ENCODE measurements around the gene COL11A2. TPM values are rescaled to one million over a fixed set of nuclear protein-coding genes. Genes with fewer than 3 reads are reported as not detected.
"Not testable (repeated sequence)": the region's sequence is repeated elsewhere in the genome, so short reads cannot be mapped to it uniquely, and the experiment has no call there.

COL11A2 gene
- polyA plus RNA-seq (2013), result 0.30 TPM

DNA sequence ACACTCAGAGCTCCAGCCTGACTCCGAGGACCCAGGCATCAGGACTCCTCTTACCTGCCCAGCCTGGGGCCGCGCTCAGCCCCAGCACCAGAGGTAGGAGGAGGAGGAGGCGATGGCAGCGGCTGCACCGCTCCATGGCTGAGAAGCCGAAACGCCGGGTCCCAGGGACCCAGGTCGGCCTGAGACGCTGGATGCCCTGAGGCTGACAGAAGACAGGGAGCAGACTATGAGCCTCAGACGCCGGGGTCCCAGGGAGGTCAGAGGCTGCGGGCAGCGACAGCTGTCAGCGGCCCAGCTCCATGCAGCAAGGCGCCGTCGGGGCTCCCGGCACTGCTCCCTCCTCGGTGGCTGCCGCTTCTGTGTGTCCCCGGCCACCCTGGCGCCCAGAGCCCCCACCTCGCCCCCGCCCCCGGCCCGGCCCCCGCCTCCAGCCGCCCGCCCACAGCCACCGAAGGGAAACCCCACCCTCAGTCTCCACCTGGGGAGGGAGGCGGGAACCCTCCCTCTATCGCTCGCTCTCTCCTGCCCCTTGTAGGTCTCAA, at the start of gene COL11A2:
TSS of gene COL11A2 (minus strand) at position 363 of the 542 bp plus-strand sequence. CDS start at position 136, 227 bp downstream.
- CTCF ChIA-PET, result interaction anchor here (0.8 to 1.7 kb wide), 3 partner anchors 19 to 30 kb away, joined by 3 to 4 read pairs (median 3); no protein-coding TSS in a partner anchor
- DNase-seq, result peak in 1 of 3 donors; percentile 35
- H3K27me3 ChIP-seq (replicated peaks in 2 of 5; ENCODE audit: control insufficient read depth in 4 of 5, insufficient read depth in 5 of 5, low read length in 4 of 5), result peaks cover 5 to 31% (median 13%) of the 10 kb centered on the region in 5 experiments
- WGBS (ENCODE audit: insufficient coverage), result 10% methylated on average over 18 of the region's 35 CpGs
- peaks cover 0 to 20% (median 13%) of the 10 kb centered on the region in 4 experiments for H3K4me1 ChIP-seq (ENCODE audit: control extremely low read depth in 1 of 4, control insufficient read depth in 4 of 4, insufficient read depth in 4 of 4, low read length in 3 of 4)
- no peak within 1 kb of the TSS for H3K27ac ChIP-seq (ENCODE audit: insufficient read depth in 1 of 2, low read depth in 1 of 2, low read length in 2 of 2, poor library complexity in 1 of 2, severe bottlenecking in 2 of 2)
- H3K4me3 ChIP-seq (ENCODE audit: control insufficient read depth in 1 of 7, extremely low read depth in 1 of 7, insufficient read depth in 4 of 7, low read depth in 2 of 7, low read length in 6 of 7), result peak within 1 kb of the TSS in 6 of 7 experiments; percentile 4 to 68 (median 52)
- POLR2A ChIA-PET, result no interaction called here
- peaks cover 9 to 34% (median 26%) of the 10 kb centered on the region in 4 experiments for H3K36me3 ChIP-seq (ENCODE audit: control insufficient read depth in 4 of 4, insufficient read depth in 4 of 4, low read length in 3 of 4)
- no peaks in the 10 kb centered on the region for H3K9me3 ChIP-seq (ENCODE audit: control extremely low read depth in 1 of 5, control insufficient read depth in 4 of 5, insufficient read depth in 2 of 5, low read depth in 1 of 5, low read length in 4 of 5)

DNA sequence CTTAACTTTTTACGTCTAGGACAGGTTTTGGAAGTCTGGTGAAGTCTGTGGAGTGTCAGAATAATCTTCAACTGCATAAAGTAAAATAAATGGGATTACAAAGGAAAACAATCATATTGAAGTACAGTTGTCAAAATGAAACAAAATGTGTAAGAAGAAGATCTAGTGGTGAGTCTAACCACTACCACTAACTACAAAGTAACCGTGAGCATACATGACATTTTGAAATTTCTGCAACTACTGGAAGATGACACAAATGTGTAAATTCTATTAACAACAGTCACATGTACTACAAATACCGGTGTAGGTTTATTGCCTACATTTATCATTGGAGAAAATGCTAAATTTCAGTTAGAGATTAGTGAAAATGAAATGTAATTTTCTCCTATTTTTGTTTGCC, 49.7 kb upstream of the COL11A2 start:
- peaks cover 0 to 1% (median 0%) of the 10 kb centered on the region in 4 experiments for H3K4me1 ChIP-seq (ENCODE audit: control extremely low read depth in 1 of 4, control insufficient read depth in 4 of 4, insufficient read depth in 4 of 4, low read length in 3 of 4)
- no peaks in the 10 kb centered on the region for H3K9me3 ChIP-seq (ENCODE audit: control extremely low read depth in 1 of 5, control insufficient read depth in 4 of 5, insufficient read depth in 2 of 5, low read depth in 1 of 5, low read length in 4 of 5)
- WGBS (ENCODE audit: insufficient coverage), result no CpG with 5 or more reads among the region's 3 CpGs
- no peak overlapping the region for H3K4me3 ChIP-seq (ENCODE audit: control insufficient read depth in 1 of 7, extremely low read depth in 1 of 7, insufficient read depth in 4 of 7, low read depth in 2 of 7, low read length in 6 of 7)
- H3K36me3 ChIP-seq (ENCODE audit: control insufficient read depth in 4 of 4, insufficient read depth in 4 of 4, low read length in 3 of 4), result no peaks in the 10 kb centered on the region
- DNase-seq, result peak in 1 of 3 donors; percentile 36
- H3K27me3 ChIP-seq (replicated peaks in 2 of 5; ENCODE audit: control insufficient read depth in 4 of 5, insufficient read depth in 5 of 5, low read length in 4 of 5), result peaks cover 0 to 10% (median 0%) of the 10 kb centered on the region in 5 experiments
- ChIA-PET POLR2A (no interaction called here), CTCF (no interaction called here)
- H3K27ac ChIP-seq (ENCODE audit: insufficient read depth in 1 of 2, low read depth in 1 of 2, low read length in 2 of 2, poor library complexity in 1 of 2, severe bottlenecking in 2 of 2), result no peak overlapping the region

DNA sequence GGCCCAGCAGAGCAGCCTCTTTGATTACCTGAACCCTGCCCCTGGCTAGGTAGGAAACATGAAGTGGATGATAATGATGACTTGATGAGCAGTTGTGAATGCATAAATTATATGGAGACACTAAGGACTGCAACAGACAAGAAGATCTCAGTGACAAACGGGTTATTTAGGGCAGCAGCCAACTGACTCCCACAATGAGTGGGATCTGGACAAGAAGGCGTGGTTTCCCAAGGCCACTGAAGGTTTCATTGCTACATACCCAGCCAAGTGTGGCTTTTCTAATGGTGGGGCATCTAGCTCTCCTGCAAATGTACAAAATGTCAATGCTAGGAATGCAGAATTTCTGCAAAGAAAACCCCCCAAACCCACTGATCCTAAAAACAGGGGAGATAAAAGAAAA, 45.5 kb upstream of the COL11A2 start:
- WGBS (ENCODE audit: insufficient coverage), result 88% methylated on average over 1 of the region's 2 CpGs
- ChIA-PET CTCF (interaction anchor here (1.1 to 3.0 kb wide), 5 partner anchors 9 to 119 kb away, joined by 3 to 15 read pairs (median 5); no protein-coding TSS in a partner anchor), POLR2A (no interaction called here)
- no peak overlapping the region for H3K4me3 ChIP-seq (ENCODE audit: control insufficient read depth in 1 of 7, extremely low read depth in 1 of 7, insufficient read depth in 4 of 7, low read depth in 2 of 7, low read length in 6 of 7)
- H3K9me3 ChIP-seq (ENCODE audit: control extremely low read depth in 1 of 5, control insufficient read depth in 4 of 5, insufficient read depth in 2 of 5, low read depth in 1 of 5, low read length in 4 of 5), result no peaks in the 10 kb centered on the region
- no peak overlapping the region for H3K27ac ChIP-seq (ENCODE audit: insufficient read depth in 1 of 2, low read depth in 1 of 2, low read length in 2 of 2, poor library complexity in 1 of 2, severe bottlenecking in 2 of 2)
- H3K36me3 ChIP-seq (ENCODE audit: control insufficient read depth in 4 of 4, insufficient read depth in 4 of 4, low read length in 3 of 4), result no peaks in the 10 kb centered on the region
- DNase-seq, result no peak
- peaks cover 0 to 1% (median 0%) of the 10 kb centered on the region in 4 experiments for H3K4me1 ChIP-seq (ENCODE audit: control extremely low read depth in 1 of 4, control insufficient read depth in 4 of 4, insufficient read depth in 4 of 4, low read length in 3 of 4)
- peaks cover 0 to 7% (median 0%) of the 10 kb centered on the region in 5 experiments for H3K27me3 ChIP-seq (replicated peaks in 2 of 5; ENCODE audit: control insufficient read depth in 4 of 5, insufficient read depth in 5 of 5, low read length in 4 of 5)

DNA sequence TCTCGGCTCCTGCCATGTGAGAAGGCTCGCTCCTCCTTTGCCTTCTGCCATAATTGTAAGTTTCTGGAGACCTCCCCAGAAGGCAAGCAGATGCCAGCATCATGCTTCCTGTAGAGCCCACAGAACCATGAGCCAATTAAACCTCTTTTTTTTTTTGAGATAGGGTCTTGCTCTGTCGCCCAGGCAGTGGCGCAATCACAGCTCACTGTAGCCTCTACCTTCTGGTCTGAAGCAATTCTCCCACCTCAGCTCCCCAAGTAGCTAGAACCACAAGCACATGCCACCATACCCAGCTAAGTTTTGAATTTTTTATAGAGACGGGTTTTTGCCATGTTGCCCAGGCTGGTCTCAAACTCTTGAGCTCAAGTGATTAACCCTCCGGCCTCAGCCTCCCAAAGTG, 44.6 kb upstream of the COL11A2 start:
- no peak for DNase-seq
- H3K27me3 ChIP-seq (replicated peaks in 2 of 5; ENCODE audit: control insufficient read depth in 4 of 5, insufficient read depth in 5 of 5, low read length in 4 of 5), result peaks cover 0 to 7% (median 0%) of the 10 kb centered on the region in 5 experiments
- no peak overlapping the region for H3K27ac ChIP-seq (ENCODE audit: insufficient read depth in 1 of 2, low read depth in 1 of 2, low read length in 2 of 2, poor library complexity in 1 of 2, severe bottlenecking in 2 of 2)
- ChIA-PET POLR2A (no interaction called here), CTCF (interaction anchor here (1.1 to 2.6 kb wide), 4 partner anchors 11 to 75 kb away, joined by 3 to 8 read pairs (median 4); partner anchors contain the start of gene RING1)
- H3K4me3 ChIP-seq (ENCODE audit: control insufficient read depth in 1 of 7, extremely low read depth in 1 of 7, insufficient read depth in 4 of 7, low read depth in 2 of 7, low read length in 6 of 7), result no peak overlapping the region
- H3K9me3 ChIP-seq (ENCODE audit: control extremely low read depth in 1 of 5, control insufficient read depth in 4 of 5, insufficient read depth in 2 of 5, low read depth in 1 of 5, low read length in 4 of 5), result no peaks in the 10 kb centered on the region
- WGBS (ENCODE audit: insufficient coverage), result 98% methylated on average over 5 of the region's 6 CpGs
- H3K36me3 ChIP-seq (ENCODE audit: control insufficient read depth in 4 of 4, insufficient read depth in 4 of 4, low read length in 3 of 4), result no peaks in the 10 kb centered on the region
- peaks cover 0 to 1% (median 0%) of the 10 kb centered on the region in 4 experiments for H3K4me1 ChIP-seq (ENCODE audit: control extremely low read depth in 1 of 4, control insufficient read depth in 4 of 4, insufficient read depth in 4 of 4, low read length in 3 of 4)

DNA sequence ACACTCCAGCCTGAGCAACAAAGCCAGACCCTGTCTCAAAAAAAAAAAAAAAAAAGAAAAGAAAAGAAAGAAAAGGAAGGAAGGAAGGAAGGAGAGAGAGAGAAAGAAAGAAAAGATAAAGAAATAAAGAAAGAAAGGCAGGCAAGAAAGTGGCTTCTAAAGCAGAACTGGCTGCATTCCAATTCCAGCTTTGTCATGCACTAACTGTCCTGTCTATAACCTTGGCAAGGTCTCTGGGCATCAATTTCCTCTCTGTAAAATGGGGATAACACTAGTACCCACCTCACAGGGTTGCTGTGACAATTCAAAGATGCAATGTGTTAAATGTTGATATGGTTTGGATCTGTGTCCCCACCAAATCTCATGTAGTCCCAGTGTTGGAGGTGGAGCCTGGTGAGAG, 44.1 kb upstream of the COL11A2 start:
- no peak for DNase-seq
- H3K27me3 ChIP-seq (replicated peaks in 2 of 5; ENCODE audit: control insufficient read depth in 4 of 5, insufficient read depth in 5 of 5, low read length in 4 of 5), result peaks cover 0 to 7% (median 0%) of the 10 kb centered on the region in 5 experiments

DNA sequence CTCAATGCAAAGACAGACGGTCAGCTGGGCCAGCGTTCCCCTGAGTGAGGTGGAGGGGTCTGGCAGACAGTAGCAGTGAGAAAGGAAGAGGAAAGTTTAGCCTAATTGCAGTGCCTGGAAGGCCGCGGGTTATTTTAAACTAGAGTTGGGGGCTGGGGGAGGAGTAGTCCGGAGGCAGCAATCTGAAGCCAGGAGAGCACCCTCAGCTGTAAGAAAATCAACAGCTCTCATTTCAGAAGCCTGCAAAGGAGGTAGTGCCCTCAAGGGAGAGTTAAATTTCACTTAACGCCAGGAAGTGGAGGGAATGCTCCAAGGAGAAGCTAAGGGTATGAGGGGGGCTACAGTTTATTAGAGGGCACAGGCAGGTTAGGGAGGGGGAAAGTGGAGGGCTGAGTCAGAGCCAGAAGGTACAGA, 43.0 kb upstream of the COL11A2 start:
- CTCF ChIA-PET, result interaction anchor here (0.6 to 2.1 kb wide), 5 partner anchors 10 to 44 kb away, joined by 3 to 10 read pairs (median 4); partner anchors contain the start of gene RING1
- H3K4me1 ChIP-seq (ENCODE audit: control extremely low read depth in 1 of 4, control insufficient read depth in 4 of 4, insufficient read depth in 4 of 4, low read length in 3 of 4), result no peaks in the 10 kb centered on the region
- no peak overlapping the region for H3K27ac ChIP-seq (ENCODE audit: insufficient read depth in 1 of 2, low read depth in 1 of 2, low read length in 2 of 2, poor library complexity in 1 of 2, severe bottlenecking in 2 of 2)
- H3K27me3 ChIP-seq (replicated peaks in 2 of 5; ENCODE audit: control insufficient read depth in 4 of 5, insufficient read depth in 5 of 5, low read length in 4 of 5), result peaks cover 0 to 7% (median 0%) of the 10 kb centered on the region in 5 experiments
- H3K36me3 ChIP-seq (ENCODE audit: control insufficient read depth in 4 of 4, insufficient read depth in 4 of 4, low read length in 3 of 4), result no peaks in the 10 kb centered on the region
- no peak for DNase-seq
- POLR2A ChIA-PET, result no interaction called here
- H3K4me3 ChIP-seq (ENCODE audit: control insufficient read depth in 1 of 7, extremely low read depth in 1 of 7, insufficient read depth in 4 of 7, low read depth in 2 of 7, low read length in 6 of 7), result no peak overlapping the region
- H3K9me3 ChIP-seq (ENCODE audit: control extremely low read depth in 1 of 5, control insufficient read depth in 4 of 5, insufficient read depth in 2 of 5, low read depth in 1 of 5, low read length in 4 of 5), result no peaks in the 10 kb centered on the region
- WGBS (ENCODE audit: insufficient coverage), result 81% methylated on average over 2 of the region's 6 CpGs

More for the DNA sequence above, 44.1 kb upstream of the COL11A2 start:
- Histone ChIP-seq H3K4me3 (ENCODE audit: control insufficient read depth in 1 of 7, extremely low read depth in 1 of 7, insufficient read depth in 4 of 7, low read depth in 2 of 7, low read length in 6 of 7) (no peak overlapping the region), H3K36me3 (ENCODE audit: control insufficient read depth in 4 of 4, insufficient read depth in 4 of 4, low read length in 3 of 4) (no peaks in the 10 kb centered on the region), H3K9me3 (ENCODE audit: control extremely low read depth in 1 of 5, control insufficient read depth in 4 of 5, insufficient read depth in 2 of 5, low read depth in 1 of 5, low read length in 4 of 5) (no peaks in the 10 kb centered on the region), H3K4me1 (ENCODE audit: control extremely low read depth in 1 of 4, control insufficient read depth in 4 of 4, insufficient read depth in 4 of 4, low read length in 3 of 4) (no peaks in the 10 kb centered on the region), H3K27ac (ENCODE audit: insufficient read depth in 1 of 2, low read depth in 1 of 2, low read length in 2 of 2, poor library complexity in 1 of 2, severe bottlenecking in 2 of 2) (no peak overlapping the region)
- ChIA-PET CTCF (interaction anchor here (1.0 to 2.1 kb wide), 4 partner anchors 12 to 38 kb away, joined by 3 to 10 read pairs (median 4); partner anchors contain the start of gene RING1), POLR2A (no interaction called here)

DNA sequence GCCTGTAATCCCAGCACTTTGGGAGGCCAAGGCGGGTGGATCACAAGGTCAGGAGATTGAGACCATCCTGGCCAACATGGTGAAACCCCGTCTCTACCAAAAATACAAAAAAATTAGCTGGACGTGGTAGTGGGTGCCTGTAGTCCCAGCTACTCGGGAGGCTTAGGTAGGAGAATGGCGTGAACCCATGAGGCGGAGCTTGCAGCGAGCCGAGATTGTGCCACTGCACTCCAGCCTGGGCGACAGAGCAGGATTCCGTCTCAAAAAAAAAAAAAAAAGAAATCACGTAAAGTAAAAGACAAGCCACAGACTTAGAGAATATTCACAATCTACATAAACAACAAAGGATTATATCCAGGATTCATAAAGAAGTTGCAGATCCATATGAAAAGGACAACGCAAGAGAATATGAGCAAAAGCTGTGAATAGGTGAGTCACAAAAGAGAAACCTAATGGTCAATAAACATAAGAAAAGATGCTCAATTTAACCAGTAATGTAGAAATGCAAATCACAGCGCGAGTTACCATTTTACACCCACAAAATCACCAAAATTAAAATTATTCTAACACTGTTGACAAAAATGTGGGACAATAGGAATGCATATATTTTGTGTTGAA, 34.3 kb upstream of the COL11A2 start:
- CTCF ChIA-PET; H3K36me3 ChIP-seq (ENCODE audit: control insufficient read depth in 4 of 4, insufficient read depth in 4 of 4, low read length in 3 of 4); H3K4me1 ChIP-seq (ENCODE audit: control extremely low read depth in 1 of 4, control insufficient read depth in 4 of 4, insufficient read depth in 4 of 4, low read length in 3 of 4); H3K27ac ChIP-seq (ENCODE audit: insufficient read depth in 1 of 2, low read depth in 1 of 2, low read length in 2 of 2, poor library complexity in 1 of 2, severe bottlenecking in 2 of 2); H3K4me3 ChIP-seq (ENCODE audit: control insufficient read depth in 1 of 7, extremely low read depth in 1 of 7, insufficient read depth in 4 of 7, low read depth in 2 of 7, low read length in 6 of 7); POLR2A ChIA-PET; H3K9me3 ChIP-seq (ENCODE audit: control extremely low read depth in 1 of 5, control insufficient read depth in 4 of 5, insufficient read depth in 2 of 5, low read depth in 1 of 5, low read length in 4 of 5); DNase-seq: not testable (repeated sequence)
- peaks cover 0 to 11% (median 5%) of the 10 kb centered on the region in 5 experiments for H3K27me3 ChIP-seq (replicated peaks in 2 of 5; ENCODE audit: control insufficient read depth in 4 of 5, insufficient read depth in 5 of 5, low read length in 4 of 5)
- WGBS (ENCODE audit: insufficient coverage), result 54% methylated on average over 6 of the region's 14 CpGs

Data from common myeloid progenitor, CD34-positive (primary cell).